Measurements from ENCODE around the gene NUP160. TPM values are rescaled to one million over a fixed set of nuclear protein-coding genes. Genes with fewer than 3 reads are reported as not detected.
A peak's percentile ranks its signal among the peaks of the same experiment; 100 is the strongest.

The NUP160 gene
- total and polyA plus RNA-seq, 8 donors: 9.7 to 20.2 (median 13.8) TPM

DNA sequence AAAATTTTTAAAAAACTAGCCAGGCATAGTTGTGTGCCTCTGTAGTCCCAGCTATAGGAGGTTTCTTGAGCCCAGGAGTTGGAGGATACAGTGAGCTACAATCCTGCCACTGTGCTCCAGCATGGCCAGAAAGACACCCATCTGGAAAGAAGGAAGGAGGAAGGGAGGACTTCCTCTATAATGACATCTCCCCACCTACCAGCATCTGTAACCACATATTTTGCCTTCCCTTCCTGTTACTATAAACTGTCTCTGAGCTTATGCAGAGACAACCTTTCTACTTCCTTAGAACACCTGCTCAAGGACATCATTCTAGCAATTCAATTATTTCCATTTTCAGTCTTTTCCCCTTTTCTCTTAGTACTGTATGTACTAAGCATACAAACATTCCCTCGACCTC, 2.2 kb upstream of the NUP160 start:
- no peak overlapping the region for H3K27ac ChIP-seq

DNA sequence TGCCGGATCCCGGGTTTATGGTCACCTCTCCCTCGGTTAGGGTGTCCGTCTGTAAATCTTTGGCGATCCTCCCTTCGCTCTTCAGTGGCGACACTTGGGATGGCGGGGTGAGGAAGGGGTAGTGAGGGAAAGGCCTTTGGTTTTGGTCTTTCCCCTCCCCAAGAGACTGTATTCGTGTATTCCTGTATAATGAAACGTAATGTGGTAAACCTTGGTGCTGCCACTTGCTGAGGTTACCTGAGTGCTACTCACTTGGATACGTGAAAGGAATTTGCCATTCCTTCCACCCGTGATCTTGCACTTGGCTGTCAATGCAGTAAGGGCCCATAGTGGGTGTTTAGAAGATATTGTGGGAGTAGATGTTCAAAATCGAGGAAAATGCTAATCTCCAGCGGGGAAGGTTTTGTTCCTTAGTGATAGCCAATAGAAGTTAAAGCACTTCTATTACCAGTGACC, 578 bp upstream of the NUP160 start:
- intact Hi-C loops (cut with DNase I): no loop called here
- no peak for ATAC-seq

More for the DNA sequence above, 2.2 kb upstream of the NUP160 start:
- Histone ChIP-seq H3K4me3 (no peak overlapping the region), H3K9me3 (no peaks in the 10 kb centered on the region), H3K4me1 (peaks cover 6 to 13% (median 13%) of the 10 kb centered on the region in 3 donors), H3K27me3 (no peaks in the 10 kb centered on the region), H3K36me3 (no peaks in the 10 kb centered on the region)
- FAIRE-seq: no peak
- TF ChIP-seq, protein P1, sequence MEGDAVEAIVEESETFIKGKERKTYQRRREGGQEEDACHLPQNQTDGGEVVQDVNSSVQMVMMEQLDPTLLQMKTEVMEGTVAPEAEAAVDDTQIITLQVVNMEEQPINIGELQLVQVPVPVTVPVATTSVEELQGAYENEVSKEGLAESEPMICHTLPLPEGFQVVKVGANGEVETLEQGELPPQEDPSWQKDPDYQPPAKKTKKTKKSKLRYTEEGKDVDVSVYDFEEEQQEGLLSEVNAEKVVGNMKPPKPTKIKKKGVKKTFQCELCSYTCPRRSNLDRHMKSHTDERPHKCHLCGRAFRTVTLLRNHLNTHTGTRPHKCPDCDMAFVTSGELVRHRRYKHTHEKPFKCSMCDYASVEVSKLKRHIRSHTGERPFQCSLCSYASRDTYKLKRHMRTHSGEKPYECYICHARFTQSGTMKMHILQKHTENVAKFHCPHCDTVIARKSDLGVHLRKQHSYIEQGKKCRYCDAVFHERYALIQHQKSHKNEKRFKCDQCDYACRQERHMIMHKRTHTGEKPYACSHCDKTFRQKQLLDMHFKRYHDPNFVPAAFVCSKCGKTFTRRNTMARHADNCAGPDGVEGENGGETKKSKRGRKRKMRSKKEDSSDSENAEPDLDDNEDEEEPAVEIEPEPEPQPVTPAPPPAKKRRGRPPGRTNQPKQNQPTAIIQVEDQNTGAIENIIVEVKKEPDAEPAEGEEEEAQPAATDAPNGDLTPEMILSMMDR (IDR thresholded peaks at IDR 0.05): no peak
- WGBS, 2 donors: 45 to 52% methylated on average over 1 of the region's 1 CpG
- no peak for DNase-seq
- intact Hi-C loops (cut with DNase I): no loop called here
- ATAC-seq: no peak

DNA sequence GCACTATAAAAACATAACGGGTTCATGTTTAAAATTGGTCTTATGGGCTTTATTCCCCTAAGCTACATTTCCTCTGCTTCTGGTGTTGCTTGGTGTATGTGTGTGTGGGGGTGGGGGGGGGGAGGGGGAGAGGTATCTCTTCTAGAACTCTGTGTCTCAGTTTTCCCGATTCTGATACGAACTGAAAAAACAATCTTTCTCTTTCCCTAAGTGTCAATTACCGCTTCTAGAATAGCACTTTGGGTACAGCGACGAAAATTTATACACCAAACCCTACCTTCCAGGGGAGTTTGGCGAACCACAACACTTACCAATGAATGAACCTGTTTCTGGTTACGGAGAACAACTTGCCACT, 636 bp downstream of the NUP160 start:
- no peaks in the 10 kb centered on the region for H3K9me3 ChIP-seq
- WGBS, 2 donors: 2 to 3% methylated on average over 8 of the region's 8 CpGs
- TF ChIP-seq, protein P1 (IDR thresholded peaks at IDR 0.05): no peak
- H3K4me1 ChIP-seq: peaks cover 6 to 25% (median 13%) of the 10 kb centered on the region in 3 donors
- DNase-seq (no peak), FAIRE-seq (no peak), ATAC-seq (no peak)
- no peaks in the 10 kb centered on the region for H3K27me3 ChIP-seq
- peak overlapping the region; percentile 57 to 96 (median 74) for H3K4me3 ChIP-seq
- intact Hi-C loops (cut with DNase I): no loop called here
- peaks cover 0 to 8% (median 0%) of the 10 kb centered on the region in 3 donors for H3K36me3 ChIP-seq
- H3K27ac ChIP-seq: peak overlapping the region; percentile 79 to 93 (median 86)

More for the DNA sequence above, 578 bp upstream of the NUP160 start:
- no peaks in the 10 kb centered on the region for H3K9me3 ChIP-seq
- DNase-seq (no peak), FAIRE-seq (no peak)
- H3K36me3 ChIP-seq: no peaks in the 10 kb centered on the region
- H3K27me3 ChIP-seq: no peaks in the 10 kb centered on the region
- TF ChIP-seq, protein P1 (IDR thresholded peaks at IDR 0.05): no peak
- H3K4me1 ChIP-seq: peaks cover 6 to 25% (median 13%) of the 10 kb centered on the region in 3 donors
- H3K4me3 ChIP-seq: peak overlapping the region; percentile 57 to 96 (median 74)
- 1 to 2% methylated on average over 14 of the region's 14 CpGs for WGBS, 2 donors
- H3K27ac ChIP-seq: peak overlapping the region; percentile 79 to 93 (median 86)

DNA sequence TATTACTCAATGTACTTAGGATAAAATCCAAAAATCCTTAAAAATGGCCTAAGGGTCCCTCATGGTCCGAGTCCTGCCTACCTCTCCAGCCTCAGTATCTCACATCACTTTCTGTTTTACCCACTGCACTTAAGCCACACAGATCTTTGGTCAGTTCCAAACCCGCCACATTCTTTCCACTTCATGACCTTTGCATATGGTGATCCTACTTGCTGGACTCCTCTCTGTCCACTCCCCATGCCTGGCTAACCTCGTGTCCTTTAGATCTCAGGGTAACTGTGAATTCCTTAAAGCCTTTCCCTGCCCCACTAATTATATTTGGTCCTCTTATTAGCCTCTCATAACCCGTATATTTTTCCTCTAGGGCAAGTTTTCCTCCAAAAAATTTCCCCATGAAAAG, 1.2 kb downstream of the NUP160 start:
- intact Hi-C loops (cut with DNase I): no loop called here
- H3K27ac ChIP-seq: no peak overlapping the region
- TF ChIP-seq, protein P1 (IDR thresholded peaks at IDR 0.05): no peak
- peaks cover 6 to 25% (median 13%) of the 10 kb centered on the region in 3 donors for H3K4me1 ChIP-seq
- peaks cover 0 to 14% (median 0%) of the 10 kb centered on the region in 3 donors for H3K36me3 ChIP-seq
- DNase-seq (no peak), ATAC-seq (no peak), FAIRE-seq (no peak)
- peak overlapping the region in 1 of 4 donors; percentile 69 for H3K4me3 ChIP-seq
- no peaks in the 10 kb centered on the region for H3K27me3 ChIP-seq
- no peaks in the 10 kb centered on the region for H3K9me3 ChIP-seq
- 51 to 58% methylated on average over 4 of the region's 4 CpGs for WGBS, 2 donors

DNA sequence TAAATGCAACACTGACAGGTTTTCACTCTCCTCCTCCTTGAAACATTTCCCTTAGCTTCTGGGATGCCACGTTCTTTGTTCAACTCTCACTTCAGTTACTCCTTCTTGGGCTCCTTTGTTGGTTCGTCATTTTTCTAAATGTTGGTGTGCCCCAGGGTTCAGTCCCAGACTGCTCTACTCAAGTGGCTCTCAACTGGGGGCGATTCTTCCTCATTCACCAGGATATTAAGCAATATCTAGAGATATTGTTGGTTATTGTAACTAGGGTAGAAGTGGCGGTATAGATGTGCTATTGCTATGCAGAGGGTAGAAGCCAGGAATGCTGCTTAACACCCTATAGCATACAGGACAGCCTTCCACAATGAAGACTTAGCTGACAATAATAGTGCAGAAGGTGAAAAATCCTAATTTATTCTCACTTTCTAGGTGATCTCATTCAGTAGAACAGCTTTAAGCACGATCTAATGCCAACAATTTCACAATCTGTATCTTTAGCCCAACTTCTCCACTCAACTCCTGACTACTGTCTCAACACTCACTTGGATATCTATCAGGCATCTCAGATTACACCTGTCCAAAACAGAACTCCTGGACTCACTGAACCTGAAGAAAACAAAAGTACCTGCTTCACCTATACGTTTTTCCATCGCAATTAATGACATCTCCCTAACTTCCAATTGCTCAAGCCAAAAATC, 4.6 kb downstream of the NUP160 start:
- ATAC-seq: no peak
- Histone ChIP-seq H3K9me3 (no peaks in the 10 kb centered on the region), H3K27me3 (no peaks in the 10 kb centered on the region), H3K4me3 (no peak overlapping the region), H3K27ac (no peak overlapping the region), H3K4me1 (peaks cover 6 to 20% (median 13%) of the 10 kb centered on the region in 3 donors), H3K36me3 (peaks cover 0 to 38% (median 0%) of the 10 kb centered on the region in 3 donors)
- no peak for FAIRE-seq
- DNase-seq: no peak
- TF ChIP-seq, protein P1 (IDR thresholded peaks at IDR 0.05): no peak
- intact Hi-C loops (cut with DNase I): no loop called here
- 78 to 81% methylated on average over 7 of the region's 7 CpGs for WGBS, 2 donors
